ENCODE results near the gene PMPCB. TPM values are rescaled to one million over a fixed set of nuclear protein-coding genes. Genes with fewer than 3 reads are reported as not detected.
"Not testable (repeated sequence)": the region's sequence is repeated elsewhere in the genome, so short reads cannot be mapped to it uniquely, and the experiment has no call there.

PMPCB gene
- 52.0 and 66.1 TPM in 2 replicates for total RNA-seq (2014; rRNA removed; shearing (Covaris generic))

DNA sequence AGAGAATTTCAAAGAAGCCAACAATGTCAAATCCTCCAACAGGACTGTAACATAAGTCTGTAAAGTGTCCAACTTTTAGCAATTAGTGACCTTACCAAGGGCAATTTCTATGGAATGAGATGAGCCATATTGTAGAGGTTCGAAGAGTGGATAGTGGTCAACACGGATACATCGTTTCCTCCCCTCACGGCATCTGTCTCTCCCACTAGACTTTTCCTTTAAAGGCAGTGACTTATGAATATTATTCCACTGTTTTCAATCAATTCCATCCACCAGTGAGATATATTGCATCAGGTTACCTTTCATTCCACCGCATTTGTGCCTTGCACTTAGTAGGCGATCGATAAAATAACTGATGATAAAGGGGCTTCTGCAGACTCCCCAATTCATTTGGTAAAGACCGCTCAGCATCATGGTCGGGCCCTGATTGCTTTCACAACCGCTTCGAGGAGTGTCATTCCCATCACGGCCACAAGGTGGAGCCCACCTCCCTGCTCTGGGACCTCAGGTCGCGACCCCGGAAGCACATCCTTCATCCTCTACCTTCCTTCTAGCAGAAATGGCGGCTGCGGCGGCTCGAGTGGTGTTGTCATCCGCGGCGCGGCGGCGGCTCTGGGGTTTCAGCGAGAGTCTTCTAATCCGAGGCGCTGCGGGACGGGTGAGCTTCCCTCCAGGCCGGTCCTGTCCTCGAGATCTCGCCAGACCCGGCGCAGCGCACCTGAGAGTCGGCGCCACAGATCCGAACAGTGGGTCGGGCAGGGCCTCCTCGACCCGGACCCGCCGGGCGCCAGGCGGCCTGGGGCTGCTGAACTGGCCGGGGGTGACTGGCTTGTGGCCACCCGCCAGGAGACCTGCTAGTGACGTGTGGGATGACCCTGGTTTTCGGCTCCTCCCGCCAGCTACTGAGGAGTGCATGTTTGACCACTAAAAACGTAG, at the start of gene PMPCB:
PMPCB (plus strand) TSS at position 535 of the 936 bp plus-strand sequence; CDS start at position 560, 25 bp downstream.
- peak within 1 kb of the TSS; percentile 74 for H3K27ac ChIP-seq
- H3K36me3 ChIP-seq = peaks cover 43% of the 10 kb centered on the region
- H3K9me3 ChIP-seq (replicated peaks) = no peaks in the 10 kb centered on the region; the same call in 1 of the 2 replicates
- peaks cover 13% of the 10 kb centered on the region for H3K4me1 ChIP-seq (replicated peaks)
- H3K4me3 ChIP-seq = peak within 1 kb of the TSS; percentile 87
- no peaks in the 10 kb centered on the region; the same call in 1 of the 2 replicates for H3K27me3 ChIP-seq (replicated peaks)
- peak; percentile 84 to 94 for DNase-seq (ENCODE audit: low read depth in 1 of 2, low spot score in 2 of 2)

- not testable (repeated sequence) for H3K9me3 ChIP-seq (replicated peaks); DNase-seq (ENCODE audit: low read depth in 1 of 2, low spot score in 2 of 2); H3K4me3 ChIP-seq; H3K36me3 ChIP-seq; H3K4me1 ChIP-seq (replicated peaks); H3K27me3 ChIP-seq (replicated peaks); H3K27ac ChIP-seq
These were observed 43.3 kb upstream of the PMPCB start for GRCh38 chr7:103253699-103254506.

GRCh38 chr7:103264054-103264453, 33.2 kb upstream of the PMPCB start:
- not testable (repeated sequence) for H3K27me3 ChIP-seq (replicated peaks); H3K4me1 ChIP-seq (replicated peaks); H3K9me3 ChIP-seq (replicated peaks); H3K27ac ChIP-seq; DNase-seq (ENCODE audit: low read depth in 1 of 2, low spot score in 2 of 2); H3K36me3 ChIP-seq; H3K4me3 ChIP-seq

DNA sequence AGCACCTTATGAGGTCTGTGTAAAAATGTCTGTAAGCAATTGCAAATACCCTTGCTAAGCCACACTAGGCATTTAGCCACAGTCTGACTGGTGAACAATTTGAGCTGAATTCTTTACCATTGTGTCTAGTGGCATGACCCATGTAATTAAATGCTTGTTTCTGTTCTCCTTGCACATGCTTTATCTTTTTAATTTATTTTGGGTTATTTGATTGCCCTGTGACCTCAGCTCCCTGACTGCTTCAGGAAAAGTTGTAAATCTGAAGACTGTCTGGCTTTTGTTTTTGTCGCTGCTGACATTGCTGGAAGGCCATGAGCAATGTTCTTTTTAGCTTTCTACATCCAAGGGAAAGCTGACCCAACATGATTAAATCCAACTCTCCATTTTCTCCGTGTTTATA, 31.0 kb upstream of the PMPCB start:
- H3K9me3 ChIP-seq (replicated peaks); H3K4me3 ChIP-seq; DNase-seq (ENCODE audit: low read depth in 1 of 2, low spot score in 2 of 2); H3K36me3 ChIP-seq; H3K27me3 ChIP-seq (replicated peaks); H3K27ac ChIP-seq; H3K4me1 ChIP-seq (replicated peaks): not testable (repeated sequence)

DNA sequence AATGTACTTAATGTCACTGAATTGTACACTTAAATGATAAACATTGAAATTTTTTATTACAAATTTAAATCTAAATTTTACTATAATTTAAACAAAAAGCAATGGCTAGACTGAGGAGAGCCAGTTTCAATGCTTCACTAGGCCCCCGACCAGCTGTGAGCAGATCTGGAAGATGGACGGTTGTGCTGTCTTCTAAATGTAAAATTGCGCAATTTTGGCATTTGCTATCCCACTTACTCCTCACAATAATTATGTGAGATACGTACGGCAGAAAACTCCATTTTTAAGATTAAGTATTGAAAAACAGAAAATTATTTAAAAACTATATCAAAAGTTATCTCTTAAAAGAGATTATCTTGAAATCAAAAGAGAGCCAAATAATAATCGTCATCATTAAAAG, 23.9 kb upstream of the PMPCB start:
- not testable (repeated sequence) for H3K4me3 ChIP-seq; H3K27ac ChIP-seq; H3K36me3 ChIP-seq; H3K27me3 ChIP-seq (replicated peaks); DNase-seq (ENCODE audit: low read depth in 1 of 2, low spot score in 2 of 2); H3K9me3 ChIP-seq (replicated peaks); H3K4me1 ChIP-seq (replicated peaks)

- not testable (repeated sequence) for H3K27ac ChIP-seq; H3K4me3 ChIP-seq; H3K4me1 ChIP-seq (replicated peaks); H3K9me3 ChIP-seq (replicated peaks); H3K27me3 ChIP-seq (replicated peaks); DNase-seq (ENCODE audit: low read depth in 1 of 2, low spot score in 2 of 2); H3K36me3 ChIP-seq
These were observed 22.4 kb upstream of the PMPCB start for GRCh38 chr7:103274867-103275266.

- not testable (repeated sequence) for H3K4me3 ChIP-seq; H3K36me3 ChIP-seq; DNase-seq (ENCODE audit: low read depth in 1 of 2, low spot score in 2 of 2); H3K27ac ChIP-seq; H3K27me3 ChIP-seq (replicated peaks); H3K4me1 ChIP-seq (replicated peaks); H3K9me3 ChIP-seq (replicated peaks)
These were observed 19.0 kb upstream of the PMPCB start for GRCh38 chr7:103278195-103278594.

DNA sequence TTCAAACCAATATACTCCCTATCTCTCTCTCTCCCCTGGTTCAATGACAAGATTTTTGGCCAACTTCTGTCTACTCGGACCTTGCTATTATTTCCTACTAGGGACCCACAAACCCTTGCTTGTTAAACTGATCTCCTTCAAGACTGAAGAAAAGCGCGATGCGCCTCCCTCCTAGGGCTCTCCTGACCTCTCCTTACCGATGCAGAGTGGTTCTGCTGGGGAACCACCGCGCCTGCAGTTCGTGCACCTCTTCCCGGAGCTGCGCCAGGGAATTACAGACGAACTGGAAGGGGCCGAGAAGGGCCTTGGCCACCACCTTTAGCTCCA, 17.6 kb upstream of the PMPCB start:
- peak overlapping the region; percentile 24 for H3K4me3 ChIP-seq
- not testable (repeated sequence) for H3K4me1 ChIP-seq (replicated peaks); H3K36me3 ChIP-seq; H3K9me3 ChIP-seq (replicated peaks); DNase-seq (ENCODE audit: low read depth in 1 of 2, low spot score in 2 of 2); H3K27ac ChIP-seq; H3K27me3 ChIP-seq (replicated peaks)

- H3K9me3 ChIP-seq (replicated peaks); H3K27me3 ChIP-seq (replicated peaks); H3K27ac ChIP-seq; H3K4me1 ChIP-seq (replicated peaks); H3K36me3 ChIP-seq: not testable (repeated sequence)
- peak overlapping the region; percentile 24 for H3K4me3 ChIP-seq
- peak; percentile 36 to 67 for DNase-seq (ENCODE audit: low read depth in 1 of 2, low spot score in 2 of 2)
These were observed 17.1 kb upstream of the PMPCB start for GRCh38 chr7:103279963-103280802.

DNA sequence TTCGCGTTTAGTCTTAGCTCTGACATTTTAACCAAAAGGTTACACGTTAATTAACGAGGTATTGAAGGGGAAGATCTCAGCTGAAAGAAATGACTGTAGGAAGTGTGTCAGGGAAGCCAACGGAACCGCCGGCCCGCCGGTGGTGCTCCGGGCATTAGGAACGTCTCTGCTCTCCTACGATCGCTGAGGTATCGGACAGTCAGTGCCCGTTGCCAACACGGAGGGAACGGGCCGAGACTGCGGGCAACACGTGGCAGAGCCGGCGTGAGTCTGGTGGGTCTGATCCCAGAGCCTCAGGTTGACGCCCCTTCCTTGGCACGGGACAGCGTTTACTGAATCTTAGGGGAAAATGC, 16.5 kb upstream of the PMPCB start:
- H3K36me3 ChIP-seq; H3K9me3 ChIP-seq (replicated peaks); H3K27ac ChIP-seq; H3K27me3 ChIP-seq (replicated peaks); H3K4me1 ChIP-seq (replicated peaks); DNase-seq (ENCODE audit: low read depth in 1 of 2, low spot score in 2 of 2): not testable (repeated sequence)
- peak overlapping the region; percentile 24 for H3K4me3 ChIP-seq

DNA sequence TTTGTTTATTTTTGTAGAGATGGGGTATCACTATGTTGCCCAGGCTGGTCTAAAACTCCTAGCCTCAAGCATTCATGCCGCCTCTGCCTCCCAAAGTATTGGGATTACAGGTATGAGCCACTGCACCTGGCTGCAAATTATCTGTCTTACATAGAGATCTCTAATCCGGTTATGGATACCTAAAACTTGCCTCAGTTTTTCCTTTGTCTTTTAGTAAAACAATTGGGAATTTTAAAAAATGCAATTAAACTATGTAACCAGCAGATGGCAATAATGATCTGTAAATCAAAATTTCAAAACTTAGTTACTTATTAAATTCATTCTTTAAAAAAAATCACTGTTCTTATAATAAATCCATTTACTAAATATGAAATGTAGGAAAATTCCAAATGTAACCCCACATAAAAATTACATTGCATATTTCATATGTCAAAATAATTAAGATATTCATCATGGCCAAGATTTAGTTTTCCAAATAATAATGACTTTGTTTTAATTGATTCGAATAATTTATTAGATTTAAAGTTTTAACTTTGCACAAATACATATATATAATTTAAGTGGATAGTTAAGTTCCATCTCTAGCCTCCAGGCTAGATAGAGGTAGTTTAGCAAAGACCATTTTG, 14.3 kb upstream of the PMPCB start:
- not testable (repeated sequence) for H3K9me3 ChIP-seq (replicated peaks); H3K4me1 ChIP-seq (replicated peaks); DNase-seq (ENCODE audit: low read depth in 1 of 2, low spot score in 2 of 2); H3K27me3 ChIP-seq (replicated peaks); H3K36me3 ChIP-seq; H3K4me3 ChIP-seq; H3K27ac ChIP-seq

DNA sequence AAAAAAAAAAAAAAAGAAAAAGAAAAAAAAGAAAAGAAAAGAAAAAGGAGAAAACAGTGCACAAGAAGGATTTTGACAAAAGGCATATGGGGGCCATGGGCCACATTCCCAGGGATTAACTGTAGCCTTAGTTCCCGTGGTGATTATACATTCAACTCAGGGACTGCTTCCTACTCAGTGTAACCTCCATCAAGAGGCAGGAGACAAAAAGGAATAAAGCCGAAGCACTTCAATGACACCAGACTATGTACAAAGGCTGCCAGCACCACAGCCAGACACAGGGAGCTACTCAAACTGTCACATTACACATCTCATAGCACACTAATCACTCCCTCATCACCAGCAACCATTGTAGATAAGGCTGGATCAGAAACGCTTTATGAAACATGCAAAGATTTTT, 5.1 kb upstream of the PMPCB start:
- no peak overlapping the region for H3K4me3 ChIP-seq
- no peak for DNase-seq (ENCODE audit: low read depth in 1 of 2, low spot score in 2 of 2)
- peaks cover 5% of the 10 kb centered on the region for H3K4me1 ChIP-seq (replicated peaks)
- H3K9me3 ChIP-seq (replicated peaks) = no peaks in the 10 kb centered on the region
- H3K36me3 ChIP-seq = no peaks in the 10 kb centered on the region
- H3K27me3 ChIP-seq (replicated peaks) = no peaks in the 10 kb centered on the region; the same call in 1 of the 2 replicates
- H3K27ac ChIP-seq = no peak overlapping the region

DNA sequence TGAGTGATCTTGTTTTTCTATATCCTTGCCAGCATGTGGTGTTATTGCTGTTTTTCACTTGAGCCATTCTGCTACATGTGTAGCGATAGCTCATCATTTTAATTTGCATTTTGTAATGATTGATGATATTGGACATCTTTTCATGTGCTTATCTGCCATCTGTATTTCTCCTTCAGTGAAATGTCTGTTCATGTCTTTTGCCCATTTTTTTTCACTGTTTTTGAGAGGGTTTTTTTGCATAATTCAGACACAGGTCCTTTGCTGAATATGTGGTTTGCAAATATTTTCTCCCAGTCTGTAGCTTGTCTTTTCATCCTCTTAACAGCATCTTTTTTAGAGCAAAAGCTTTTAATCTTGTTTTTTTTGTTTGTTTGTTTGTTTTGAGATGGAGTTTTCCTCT, 3.7 kb upstream of the PMPCB start:
- no peak overlapping the region for H3K27ac ChIP-seq
- no peak overlapping the region for H3K4me3 ChIP-seq
- no peak for DNase-seq (ENCODE audit: low read depth in 1 of 2, low spot score in 2 of 2)
- peaks cover 10% of the 10 kb centered on the region for H3K4me1 ChIP-seq (replicated peaks)
- no peaks in the 10 kb centered on the region; the same call in 1 of the 2 replicates for H3K27me3 ChIP-seq (replicated peaks)
- peaks cover 7% of the 10 kb centered on the region for H3K36me3 ChIP-seq
- H3K9me3 ChIP-seq (replicated peaks) = no peaks in the 10 kb centered on the region; the same call in 1 of the 2 replicates

All from SJSA1 (cell line).